Body of pancreas (tissue), 4 donors: ENCODE data around the gene BZW2. TPM values are rescaled to one million over a fixed set of nuclear protein-coding genes. Genes with fewer than 3 reads are reported as not detected.

Experiments
- ATAC-seq: fragments of 150-250 bp; one replicate; pipeline ENCODE4 v1.9.1; 2016
- DNase-seq, 4 donors: peaks; one replicate each; pipeline ENCODE4 v3.0.0-alpha.2; 2019
- H3K27ac ChIP-seq, 4 donors: fragments of 200-600 bp; sonication (generic); 1 replicate in 3 of 4; 2 replicates in 1 of 4; pipeline versions ENCODE4 v1.5.1 to v1.6.1; 2016 to 2019; ENCODE audit warnings: mild to moderate bottlenecking in 1 of 4, mixed read lengths in 1 of 4, moderate library complexity in 1 of 4
- H3K27me3 ChIP-seq, 2 donors: fragments of 200-600 bp; sonication (generic); one replicate each; pipeline ENCODE4 v1.6.0; 2016; ENCODE audit warnings: mild to moderate bottlenecking in 1 of 2
- H3K36me3 ChIP-seq, 2 donors: fragments of 200-600 bp; sonication (generic); replicated peaks in 1 of 2; 2 replicates each; pipeline ENCODE4 v1.5.1; 2016; ENCODE audit warnings: low read depth in 2 of 2; ENCODE audit not compliant: insufficient read depth in 1 of 2
- H3K4me1 ChIP-seq: fragments of 200-600 bp; sonication (generic); one replicate; pipeline ENCODE4 v1.6.0; 2016
- H3K4me3 ChIP-seq, 2 donors: fragments of 200-600 bp; sonication (generic); 1 replicate in 1 of 2; 2 replicates in 1 of 2; pipeline ENCODE4 v1.5.1; 2016 to 2019
- H3K9me3 ChIP-seq, 3 donors: fragments of 200-600 bp; sonication (generic); 1 replicate in 2 of 3; 2 replicates in 1 of 3; pipeline ENCODE4 v1.5.1; 2016
- CTCF ChIP-seq, 7 experiments: fragments of 450-650 bp in 4 of 7; fragments of 200-600 bp in 3 of 7; sonication (generic) in 3 of 7; IDR thresholded peaks; one replicate each; pipeline ENCODE4 v1.5.1; 2016 to 2019; ENCODE audit warnings: antibody characterized with exemption in 7 of 7
- POLR2A ChIP-seq, 3 donors: fragments of 450-650 bp; IDR thresholded peaks; one replicate each; pipeline ENCODE4 v1.6.1; 2016; ENCODE audit warnings: antibody characterized with exemption in 3 of 3, mild to moderate bottlenecking in 2 of 3
- WGBS, 2 donors: methylation state at CpG; one replicate each; pipeline ENCODE4 v1.1.5; 2017; 5-methylcytosine and 5-hydroxymethylcytosine counted together
- intact Hi-C: fragments of 100-400 bp; cut with DNase I; formaldehyde crosslinking; loops from one replicate; pipeline ENCODE4 v1.15.1; 2023
- total RNA-seq, 2 donors: library from RNA; depleted of rRNA; stranded (reverse); fragments of >200 nt; gene quantifications; one replicate each; pipeline ENCODE4 v1.1.0, GENCODE V29; 2016

The BZW2 gene
- total RNA-seq, 2 donors from 2014 or later = 27.0 to 41.5 TPM

DNA sequence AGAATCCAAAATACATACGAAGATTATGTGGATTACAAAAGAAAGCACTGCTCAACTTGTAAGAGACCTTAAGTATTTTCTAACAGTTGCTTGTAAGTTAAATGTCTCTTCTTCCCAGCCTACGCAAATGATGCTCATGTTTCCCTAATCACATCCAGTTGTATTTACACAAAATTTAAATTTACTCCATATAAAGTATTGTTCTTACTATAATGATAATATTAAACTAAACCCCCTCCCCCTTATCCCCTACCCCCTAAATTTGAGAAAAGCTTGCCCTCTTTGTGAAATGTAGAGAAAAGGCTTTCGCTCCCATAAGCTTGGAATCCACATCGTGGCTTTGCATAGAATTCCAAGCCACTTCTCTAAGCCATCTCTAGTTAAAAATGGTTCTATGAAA is 29.9 kb upstream of the BZW2 start:
- no peak for TF ChIP-seq POLR2A (IDR thresholded peaks at IDR 0.05)
- no peak for TF ChIP-seq CTCF (IDR thresholded peaks at IDR 0.05)
- WGBS, 2 donors = 63 to 68% methylated on average over 4 of the region's 4 CpGs
- no peak for ATAC-seq
- Histone ChIP-seq H3K27me3 (no peaks in the 10 kb centered on the region), H3K4me3 (no peak overlapping the region), H3K9me3 (no peaks in the 10 kb centered on the region), H3K27ac (no peak overlapping the region), H3K36me3 (no peaks in the 10 kb centered on the region), H3K4me1 (no peaks in the 10 kb centered on the region)
- intact Hi-C loops = no loop called here
- DNase-seq = no peak

DNA sequence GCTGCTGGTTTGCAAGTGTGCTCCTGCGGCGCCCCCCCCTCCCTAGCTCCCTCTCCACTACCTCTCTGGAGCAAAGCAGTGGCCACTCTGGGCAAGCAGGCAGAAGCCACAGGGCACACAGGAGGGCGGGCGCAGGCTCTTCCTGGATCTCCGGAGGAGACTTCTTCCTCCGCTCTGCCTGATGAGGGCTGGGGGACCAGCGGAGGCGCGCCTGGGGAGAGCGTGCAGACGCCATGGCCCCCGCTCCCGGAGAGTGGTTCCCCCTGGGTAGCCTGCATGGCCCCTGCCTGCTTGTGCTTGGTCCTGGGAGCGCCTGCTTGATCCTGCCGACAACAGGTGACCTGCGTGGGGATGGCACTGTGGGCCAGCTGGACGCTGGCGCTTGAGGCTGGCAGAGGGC is 29.4 kb upstream of the BZW2 start:
- Histone ChIP-seq H3K4me1 (no peaks in the 10 kb centered on the region), H3K4me3 (no peak overlapping the region), H3K9me3 (no peaks in the 10 kb centered on the region), H3K36me3 (no peaks in the 10 kb centered on the region), H3K27me3 (no peaks in the 10 kb centered on the region), H3K27ac (no peak overlapping the region)
- ATAC-seq (no peak), DNase-seq (no peak)
- intact Hi-C loops = no loop called here
- TF ChIP-seq POLR2A (IDR thresholded peaks at IDR 0.05) = no peak
- TF ChIP-seq CTCF (IDR thresholded peaks at IDR 0.05) = no peak
- WGBS, 2 donors = 80 to 90% methylated on average over 5 to 16 of the region's 18 CpGs

DNA sequence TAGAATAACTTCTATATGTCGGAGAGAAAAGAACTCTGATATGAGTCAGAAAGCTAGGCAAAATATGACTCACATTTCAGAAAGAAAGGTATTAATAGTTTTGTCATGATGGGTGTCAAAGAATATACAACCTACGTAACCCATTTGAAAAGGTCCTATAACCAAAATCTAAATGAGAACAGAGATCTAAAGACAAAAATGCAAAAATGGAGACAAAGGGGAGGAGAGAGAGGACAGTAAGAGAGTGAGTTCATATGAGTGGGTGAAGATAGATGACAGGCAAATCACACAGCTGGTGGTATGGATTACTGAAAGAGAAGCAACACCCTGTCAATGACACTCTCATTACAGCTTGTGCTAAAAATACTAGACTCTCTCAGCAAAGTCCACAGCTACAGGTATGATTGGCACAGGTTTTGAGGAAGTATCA is 26.0 kb upstream of the BZW2 start:
- Histone ChIP-seq H3K27ac (no peak overlapping the region), H3K9me3 (no peaks in the 10 kb centered on the region), H3K4me3 (no peak overlapping the region), H3K27me3 (no peaks in the 10 kb centered on the region), H3K36me3 (peaks cover 0 to 5% of the 10 kb centered on the region in 2 donors), H3K4me1 (no peaks in the 10 kb centered on the region)
- ATAC-seq (no peak), DNase-seq (no peak)
- 84 to 92% methylated on average over 2 of the region's 2 CpGs for WGBS, 2 donors
- intact Hi-C loops = no loop called here
- TF ChIP-seq CTCF (IDR thresholded peaks at IDR 0.05) = no peak
- no peak for TF ChIP-seq POLR2A (IDR thresholded peaks at IDR 0.05)

GRCh38 chr7:16626388-16626787 is 19.6 kb upstream of the BZW2 start:
- Histone ChIP-seq H3K27me3 (no peaks in the 10 kb centered on the region), H3K4me1 (no peaks in the 10 kb centered on the region), H3K36me3 (peaks cover 0 to 5% of the 10 kb centered on the region in 2 donors), H3K27ac (no peak overlapping the region), H3K9me3 (no peaks in the 10 kb centered on the region), H3K4me3 (no peak overlapping the region)
- intact Hi-C loops = no loop called here
- WGBS, 2 donors = 43 to 68% methylated on average over 2 of the region's 2 CpGs
- TF ChIP-seq CTCF (IDR thresholded peaks at IDR 0.05) (no peak), POLR2A (IDR thresholded peaks at IDR 0.05) (no peak)
- ATAC-seq (no peak), DNase-seq (no peak)

DNA sequence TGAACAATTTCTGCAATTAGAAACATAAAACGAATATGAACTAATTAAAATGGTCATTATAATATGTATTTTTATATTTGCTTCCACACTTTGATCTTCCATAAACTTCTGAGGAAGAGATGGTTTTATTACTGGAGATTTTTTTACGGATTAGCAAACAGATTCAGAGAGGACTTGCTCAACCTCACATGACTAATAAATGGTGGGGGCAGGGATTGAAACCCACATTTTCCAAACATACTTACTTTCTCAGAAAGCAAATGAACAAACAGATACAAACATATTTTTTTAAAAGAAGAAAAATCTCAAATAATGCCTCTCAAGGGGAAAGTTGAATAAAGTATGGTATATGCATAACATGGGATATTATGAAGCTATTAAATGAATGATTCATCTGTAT is 18.7 kb upstream of the BZW2 start:
- H3K9me3 ChIP-seq = no peaks in the 10 kb centered on the region
- H3K36me3 ChIP-seq = peaks cover 0 to 5% of the 10 kb centered on the region in 2 donors
- DNase-seq = no peak
- TF ChIP-seq POLR2A (IDR thresholded peaks at IDR 0.05) (no peak), CTCF (IDR thresholded peaks at IDR 0.05) (no peak)
- ATAC-seq = no peak
- intact Hi-C loops = no loop called here
- H3K4me1 ChIP-seq = no peaks in the 10 kb centered on the region
- no peak overlapping the region for H3K27ac ChIP-seq
- 75 to 80% methylated on average over 2 of the region's 2 CpGs for WGBS, 2 donors
- no peak overlapping the region for H3K4me3 ChIP-seq
- H3K27me3 ChIP-seq = no peaks in the 10 kb centered on the region
